Activated CD8-positive, alpha-beta memory T cell treated with anti-CD3 and anti-CD28 coated beads, Interleukin-2, amount 50 U/mL, for 1 hour (primary cell): ENCODE measurements around the gene FAM171A2.
A peak's percentile ranks its signal among the peaks of the same experiment; 100 is the strongest.
"Not testable (repeated sequence)": the region's sequence is repeated elsewhere in the genome, so short reads cannot be mapped to it uniquely, and the experiment has no call there.

ENCODE experiments used
- DNase-seq: peaks from one replicate; pipeline ENCODE4 v3.0.0-alpha.2; 2020; ENCODE audit errors: extremely low read depth

Gene FAM171A2

GRCh38 chr17:44363613-44364159, at the start of gene FAM171A2:
Gene FAM171A2 (minus strand): TSS chr17:44363853. CDS start chr17:44363714, 139 bp downstream.
- no peak for DNase-seq

DNA sequence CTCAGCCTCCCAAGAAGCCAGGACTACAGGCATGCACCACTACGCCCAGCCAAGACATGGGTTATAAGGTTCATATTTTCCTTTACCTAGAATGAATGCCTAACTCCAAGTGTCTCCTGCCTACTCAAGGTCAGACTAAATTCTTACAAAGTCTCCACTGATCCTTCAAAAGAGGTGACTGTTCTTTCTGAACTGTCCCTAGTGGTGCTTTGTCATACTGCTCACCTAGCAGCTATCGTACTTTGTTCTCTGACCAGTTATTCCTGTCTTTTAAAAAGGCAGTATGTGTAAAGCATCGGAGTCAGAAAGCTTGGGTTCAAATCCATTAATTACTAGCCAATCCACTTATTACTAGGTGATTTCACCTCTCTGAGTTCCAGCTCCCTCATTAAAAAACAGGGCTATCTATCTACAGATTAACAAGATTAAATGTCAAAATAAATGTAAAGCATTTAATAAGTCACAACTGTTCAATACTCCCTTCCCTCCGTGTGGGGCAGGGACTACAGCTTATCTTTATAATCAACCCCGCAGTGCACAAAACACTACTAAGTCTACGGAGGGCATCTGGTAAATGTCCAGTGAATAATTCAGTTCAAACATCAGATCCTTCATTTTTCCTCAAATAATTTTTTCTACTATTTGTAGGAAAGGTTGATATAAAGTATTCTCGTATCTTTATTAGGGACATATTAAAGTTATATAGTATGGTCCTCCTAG, 45.8 kb upstream of the FAM171A2 start:
- DNase-seq, result no peak

GRCh38 chr17:44408786-44409185, 45.1 kb upstream of the FAM171A2 start:
- DNase-seq, result no peak

GRCh38 chr17:44402564-44403172, 39.0 kb upstream of the FAM171A2 start:
- no peak for DNase-seq

DNA sequence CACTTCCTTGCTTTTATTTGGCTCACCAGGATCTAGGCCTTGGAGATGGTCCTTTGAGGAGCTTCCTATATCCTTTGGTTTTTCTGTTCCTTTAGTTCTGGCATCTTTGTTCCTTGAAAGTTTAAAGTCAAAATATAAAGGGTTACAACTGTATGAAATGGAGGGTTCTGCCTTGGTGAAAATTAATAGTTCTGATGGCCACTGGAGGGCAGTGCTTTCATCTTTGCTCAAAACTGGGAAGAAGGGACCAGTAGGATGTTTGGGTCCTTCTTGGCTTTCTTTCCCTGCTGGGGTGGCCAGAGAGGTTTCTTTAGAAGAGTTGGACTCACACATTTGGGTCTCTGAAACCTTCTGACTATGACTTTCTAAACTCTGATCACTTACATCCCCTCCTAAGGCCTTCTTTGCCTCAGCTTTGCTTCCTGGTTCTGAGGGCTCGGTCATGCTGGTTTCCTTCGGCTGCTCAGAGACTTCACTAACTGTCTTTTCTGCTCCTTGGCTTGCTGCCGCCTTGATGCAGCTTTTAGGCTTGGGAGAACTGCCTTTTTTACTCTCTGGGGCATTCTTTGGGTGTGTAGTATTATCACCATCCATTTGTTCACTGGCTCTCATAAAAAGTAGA, 36.7 kb upstream of the FAM171A2 start:
- no peak for DNase-seq

DNA sequence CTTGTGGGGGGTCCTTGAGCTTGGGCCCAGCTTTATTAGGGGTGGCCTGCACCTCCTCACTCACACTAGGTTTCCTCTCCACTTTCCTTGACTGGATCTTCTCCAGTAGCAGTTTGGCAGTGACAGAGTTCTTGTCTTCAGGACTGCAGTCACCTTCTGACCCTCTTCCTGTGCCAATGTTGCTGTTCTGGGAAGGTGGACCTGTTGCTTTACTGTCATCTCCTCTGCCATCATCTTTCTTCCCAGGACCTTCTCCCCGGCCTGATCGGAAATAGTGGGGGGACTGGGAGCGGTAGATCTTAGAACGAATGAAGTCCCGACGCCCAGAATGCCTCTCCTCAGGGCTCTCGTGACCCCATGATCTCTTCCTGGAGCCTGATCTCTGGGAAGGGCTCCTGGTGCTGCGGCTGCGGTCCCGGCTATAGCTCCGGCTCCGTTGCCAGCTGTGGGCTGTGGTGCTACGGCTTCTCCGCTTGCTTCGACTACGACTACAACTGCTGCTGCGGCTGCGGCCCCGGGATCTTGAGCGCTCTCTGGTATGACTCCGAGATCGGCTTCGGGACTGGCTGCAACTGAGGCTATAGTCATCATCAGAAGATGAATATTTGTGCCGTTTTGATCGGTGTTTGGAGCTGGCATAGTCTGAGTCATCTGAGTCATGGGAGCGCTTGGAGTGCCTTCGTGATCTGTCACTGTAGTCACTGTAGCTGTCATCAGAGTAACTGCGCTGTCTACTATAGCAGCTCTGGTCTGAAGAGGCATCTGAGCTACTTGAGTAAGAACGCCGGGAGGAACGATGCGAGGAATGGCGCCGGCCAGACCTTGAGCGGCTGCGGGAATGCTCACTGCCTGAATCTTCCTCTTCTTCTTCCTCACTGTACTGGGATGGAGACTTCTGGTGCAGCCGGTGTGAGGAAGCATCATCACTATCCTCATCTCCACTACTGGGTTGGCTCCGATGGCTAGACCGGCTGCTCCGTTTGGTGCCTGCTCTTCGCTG, 35.3 kb upstream of the FAM171A2 start:
- no peak for DNase-seq

- DNase-seq, result no peak
Observed at GRCh38 chr17:44397479-44398440, 34.1 kb upstream of the FAM171A2 start.

DNA sequence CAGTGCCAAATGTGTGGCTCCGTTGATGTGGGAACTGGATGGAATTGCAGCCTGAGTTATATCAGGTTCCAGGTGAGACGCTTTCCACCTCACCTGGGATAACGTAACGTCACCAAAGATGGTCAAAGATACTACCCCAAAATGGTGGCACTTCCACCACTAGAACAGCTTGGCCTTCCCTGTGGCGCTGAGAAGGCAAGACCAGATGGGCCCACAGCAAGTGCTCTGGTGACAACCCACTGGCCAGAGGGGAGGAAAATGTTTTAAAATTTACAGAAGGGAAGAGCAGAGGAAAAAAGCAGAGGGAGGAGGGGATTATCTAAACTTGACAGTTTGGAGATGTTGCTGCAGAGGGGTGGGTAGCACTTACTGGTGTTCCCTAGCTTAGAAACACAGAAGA, 33.3 kb upstream of the FAM171A2 start:
- DNase-seq, result no peak

GRCh38 chr17:44394833-44395232, 31.2 kb upstream of the FAM171A2 start:
- no peak for DNase-seq

DNA sequence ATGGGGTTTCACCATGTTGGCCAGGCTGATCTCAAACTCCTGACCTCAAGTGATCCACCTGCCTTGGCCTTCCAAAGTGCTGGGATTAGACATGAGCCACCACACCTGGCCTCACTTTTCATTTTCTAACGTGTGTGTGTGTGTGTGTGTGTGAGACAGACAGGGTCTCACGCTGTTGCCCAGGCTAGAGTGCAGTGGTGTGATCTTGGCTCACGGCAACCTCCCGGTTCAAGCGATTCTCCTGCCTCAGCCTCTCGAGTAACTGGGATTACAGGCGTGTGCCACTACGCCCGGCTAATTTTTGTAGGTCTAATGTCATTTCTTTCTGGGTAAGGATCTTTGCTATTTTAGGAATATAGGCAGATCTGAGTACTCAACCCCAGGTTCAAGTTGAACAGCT, 30.5 kb upstream of the FAM171A2 start:
- not testable (repeated sequence) for DNase-seq

GRCh38 chr17:44390250-44390870, 26.7 kb upstream of the FAM171A2 start:
- no peak for DNase-seq

DNA sequence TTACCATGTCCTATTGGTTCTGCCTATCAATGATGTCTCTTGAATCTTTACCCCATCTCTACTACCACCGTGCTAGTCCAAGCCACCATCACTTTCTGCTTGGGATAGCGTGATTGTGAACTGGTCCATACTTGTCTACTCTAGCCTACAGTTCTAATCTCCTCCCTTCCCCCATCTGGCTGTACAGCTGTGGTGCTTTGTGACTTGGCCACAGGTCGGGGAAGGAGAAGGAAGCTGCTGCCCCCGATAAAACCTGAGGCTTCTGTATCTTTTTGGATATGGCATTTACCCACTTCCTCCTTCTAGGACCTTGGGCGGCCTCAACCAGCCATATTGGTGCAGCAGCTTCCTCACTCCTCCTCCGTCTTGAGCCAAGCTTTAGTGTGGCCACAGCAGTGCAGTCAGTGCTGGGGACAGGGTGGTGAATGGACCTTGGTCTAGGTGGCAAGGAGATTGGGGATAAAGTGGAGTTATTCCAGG, 26.1 kb upstream of the FAM171A2 start:
- no peak for DNase-seq

GRCh38 chr17:44389281-44389680, 25.6 kb upstream of the FAM171A2 start, which contains the start of gene ITGA2B:
Gene ITGA2B (minus strand): TSS chr17:44389649. CDS start chr17:44389473, 176 bp downstream.
- DNase-seq, result no peak

DNA sequence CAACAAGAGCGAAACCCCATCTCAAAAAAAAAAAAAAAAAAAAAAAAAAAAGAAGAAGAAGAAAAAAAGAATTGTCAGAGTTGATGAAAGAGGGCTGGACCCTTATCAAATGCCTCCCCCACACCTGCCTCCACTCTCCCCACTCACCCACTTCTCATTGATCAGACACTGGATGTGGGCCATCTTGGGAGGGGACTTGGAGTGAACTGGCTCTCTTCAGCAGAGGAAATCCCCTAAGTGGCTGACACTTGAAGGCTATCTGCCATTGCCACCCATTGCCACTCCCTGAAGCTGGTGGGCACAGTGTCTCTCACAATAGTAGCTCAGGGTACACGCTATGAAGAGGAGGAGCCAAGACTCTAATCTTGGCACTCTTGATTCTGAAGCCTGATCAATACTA, 24.2 kb upstream of the FAM171A2 start:
- no peak for DNase-seq

DNA sequence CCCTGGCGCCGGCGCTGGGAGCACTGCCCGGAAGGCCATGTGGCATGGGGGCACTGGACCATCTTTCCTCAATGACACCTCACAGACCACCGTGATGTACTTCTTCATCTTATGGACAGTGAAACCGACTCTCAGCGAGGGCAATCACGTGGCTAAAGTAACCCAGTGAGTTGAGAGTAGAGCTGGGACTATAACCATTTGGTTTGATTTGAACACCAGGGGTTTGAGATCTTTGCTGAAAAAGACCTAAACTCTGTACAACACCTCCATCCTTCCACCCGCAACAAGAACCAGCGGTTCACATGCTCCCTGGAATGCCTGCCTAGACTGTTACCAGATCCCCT, 22.5 kb upstream of the FAM171A2 start:
- DNase-seq, result no peak

DNA sequence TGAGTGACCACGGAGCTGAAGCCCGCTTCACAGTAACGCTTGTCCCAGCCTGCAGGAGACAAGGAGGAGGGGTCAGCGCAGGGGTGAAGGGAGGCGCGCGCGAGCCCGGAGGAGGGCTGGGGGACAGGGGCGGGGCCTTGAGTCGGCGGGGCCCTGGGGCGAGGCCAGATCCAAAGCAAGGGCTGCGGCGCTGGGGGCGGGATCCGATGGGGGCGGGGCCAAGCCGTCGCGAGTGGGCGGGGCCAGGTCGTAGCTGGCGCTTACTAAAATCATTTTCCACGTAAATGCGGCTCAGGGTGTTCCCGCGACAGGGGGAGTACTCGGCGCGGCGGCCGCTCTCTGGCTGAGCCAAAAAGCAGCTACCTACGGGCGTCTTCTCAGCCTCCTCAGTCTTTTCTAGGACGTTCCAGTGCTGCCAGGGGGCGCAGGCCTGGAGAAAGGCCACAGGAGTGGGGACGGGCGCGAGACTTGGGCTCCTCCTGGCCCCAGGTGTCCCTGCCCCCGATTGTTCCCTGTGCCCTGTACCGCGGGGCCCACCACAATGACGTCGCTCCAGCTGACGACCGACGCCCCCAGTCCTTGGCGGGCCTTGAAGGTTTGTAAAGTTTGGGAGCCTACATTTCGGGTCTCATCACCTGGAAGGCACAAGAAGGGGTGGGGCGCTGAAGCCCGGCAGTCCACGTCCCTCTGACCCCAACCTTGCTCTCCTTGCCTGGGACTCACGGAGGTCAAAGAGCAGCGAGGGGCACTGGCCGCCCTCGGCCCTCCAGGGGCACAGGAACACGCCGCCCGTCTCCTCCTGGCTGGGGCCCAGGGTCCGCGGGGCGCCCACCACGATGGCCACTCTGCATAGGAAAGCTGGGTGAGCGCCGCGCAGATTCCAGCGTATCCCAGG, 21.9 kb upstream of the FAM171A2 start:
- DNase-seq, result peak; percentile 50

DNA sequence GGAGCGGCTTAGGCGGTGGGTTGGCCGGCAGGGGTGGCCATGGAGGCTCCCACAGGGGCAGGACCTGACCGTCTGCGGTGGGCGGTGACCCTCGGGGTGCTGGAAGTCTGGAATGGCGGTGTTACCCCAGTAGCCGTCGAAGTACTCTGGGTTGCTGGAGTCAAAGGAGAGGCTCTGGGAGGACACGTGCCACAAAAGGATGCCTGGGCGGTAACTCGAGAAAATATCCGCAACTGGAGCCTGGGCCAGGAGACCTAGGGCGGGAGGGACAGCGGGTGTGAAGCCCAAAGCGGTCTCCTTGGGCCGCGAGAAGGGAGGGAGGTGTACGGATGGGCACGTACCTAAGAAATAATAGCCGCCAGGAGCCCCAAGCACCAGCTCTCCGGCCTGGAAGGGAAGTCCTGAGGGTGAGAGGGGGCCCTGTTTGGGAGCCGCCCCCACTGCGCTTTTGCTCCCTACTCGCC, 21.2 kb upstream of the FAM171A2 start:
- DNase-seq, result no peak

DNA sequence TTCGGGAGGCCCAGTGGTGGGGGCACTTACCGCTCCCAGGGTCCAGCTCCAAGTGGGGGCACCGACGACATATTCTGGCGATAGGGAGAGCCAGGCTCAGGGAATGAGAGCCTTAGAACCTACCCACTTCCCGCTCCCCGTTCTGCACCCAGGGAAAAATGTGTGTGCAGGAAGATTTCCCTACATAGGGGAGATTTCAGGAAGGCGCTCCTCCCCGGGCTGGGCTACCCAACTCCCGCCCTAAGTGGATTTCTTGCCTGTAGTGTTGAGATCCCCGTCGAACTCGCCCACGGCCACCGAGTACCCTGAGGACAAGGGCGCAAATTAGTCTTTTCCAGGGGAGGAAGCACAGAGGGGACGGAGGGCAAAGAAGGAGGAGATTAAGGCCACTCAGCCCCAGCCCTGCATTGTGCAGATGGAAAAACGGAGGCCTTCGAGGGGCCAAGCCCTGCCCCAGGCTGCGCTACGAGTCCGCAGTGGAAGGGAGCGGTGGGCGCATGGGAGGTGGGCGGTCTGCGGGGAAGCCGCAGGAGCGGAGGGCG, 20.7 kb upstream of the FAM171A2 start:
- DNase-seq, result no peak
